Measurements from ENCODE around the gene ZNF546.

GRCh38 chr19:39995794-39996193 lies 1.1 kb upstream of the ZNF546 start:
- no peak for TF ChIP-seq CTCF (conservative IDR thresholded peaks at IDR 0.05 in 1 of 2, IDR thresholded peaks at IDR 0.05 in 1 of 2; ENCODE audit: extremely low read depth in 1 of 2, insufficient read depth in 1 of 2, low read depth in 1 of 2, low read length in 2 of 2)
- TF ChIP-seq EZH2 (IDR thresholded peaks at IDR 0.05; ENCODE audit: borderline replicate concordance, low read length), result no peak
